RWPE1 (cell line): ENCODE measurements around the gene OR4F6.
"Not testable (repeated sequence)": the region's sequence is repeated elsewhere in the genome, so short reads cannot be mapped to it uniquely, and the experiment has no call there.

Experiments used
- CTCF ChIA-PET: fragments of 350-600 bp; sonication (Branson Sonifier 250); formaldehyde crosslinking; extraction: SDS; loops from one replicate; lab custom pipeline; 2021; lab: Yijun Ruan, JAX
- POLR2A ChIA-PET: fragments of 400-600 bp; formaldehyde crosslinking; extraction: SDS; loops from one replicate; lab custom pipeline; 2020; ENCODE audit warnings: antibody characterized with exemption; ENCODE audit not compliant: low non-redundant PET; lab: Yijun Ruan, JAX
- DNase-seq: peaks from one replicate; pipeline ENCODE4 v3.0.0; 2012; ENCODE audit warnings: low spot score
- H3K27ac ChIP-seq: fragments of 450-650 bp; 2 replicates; pipeline ENCODE4 v1.5.1; 2017
- TF ChIP-seq, protein P1 (sequence below): fragments of 450-650 bp; conservative IDR thresholded peaks from 2 replicates; pipeline ENCODE4 v1.5.1; 2017; ENCODE audit warnings: low read depth, mild to moderate bottlenecking

OR4F6 gene

DNA sequence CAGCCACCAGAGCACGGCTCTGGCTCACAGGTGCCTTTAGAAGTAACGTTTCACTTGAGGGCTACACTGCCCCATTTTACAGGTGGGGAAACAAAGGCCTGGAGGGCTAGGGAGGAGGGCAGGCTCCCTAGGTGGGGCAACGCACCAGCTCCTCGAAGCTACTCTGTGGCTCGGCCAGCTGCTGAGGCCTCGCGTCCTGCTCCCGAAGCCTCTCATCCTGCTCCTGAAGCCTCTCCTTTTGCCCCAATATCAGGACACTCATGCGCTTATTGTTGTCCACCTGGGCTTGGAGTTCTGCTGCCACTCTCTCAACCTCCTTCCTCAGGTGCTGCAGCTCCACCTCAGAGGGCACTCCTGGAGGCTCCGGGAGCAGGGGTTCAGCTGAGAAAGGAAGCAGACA, 28.2 kb upstream of the OR4F6 start:
- POLR2A ChIA-PET = no interaction called here
- no peak for DNase-seq
- no peak overlapping the region for H3K27ac ChIP-seq
- CTCF ChIA-PET = no interaction called here
- TF ChIP-seq, protein P1, sequence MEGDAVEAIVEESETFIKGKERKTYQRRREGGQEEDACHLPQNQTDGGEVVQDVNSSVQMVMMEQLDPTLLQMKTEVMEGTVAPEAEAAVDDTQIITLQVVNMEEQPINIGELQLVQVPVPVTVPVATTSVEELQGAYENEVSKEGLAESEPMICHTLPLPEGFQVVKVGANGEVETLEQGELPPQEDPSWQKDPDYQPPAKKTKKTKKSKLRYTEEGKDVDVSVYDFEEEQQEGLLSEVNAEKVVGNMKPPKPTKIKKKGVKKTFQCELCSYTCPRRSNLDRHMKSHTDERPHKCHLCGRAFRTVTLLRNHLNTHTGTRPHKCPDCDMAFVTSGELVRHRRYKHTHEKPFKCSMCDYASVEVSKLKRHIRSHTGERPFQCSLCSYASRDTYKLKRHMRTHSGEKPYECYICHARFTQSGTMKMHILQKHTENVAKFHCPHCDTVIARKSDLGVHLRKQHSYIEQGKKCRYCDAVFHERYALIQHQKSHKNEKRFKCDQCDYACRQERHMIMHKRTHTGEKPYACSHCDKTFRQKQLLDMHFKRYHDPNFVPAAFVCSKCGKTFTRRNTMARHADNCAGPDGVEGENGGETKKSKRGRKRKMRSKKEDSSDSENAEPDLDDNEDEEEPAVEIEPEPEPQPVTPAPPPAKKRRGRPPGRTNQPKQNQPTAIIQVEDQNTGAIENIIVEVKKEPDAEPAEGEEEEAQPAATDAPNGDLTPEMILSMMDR = no peak

DNA sequence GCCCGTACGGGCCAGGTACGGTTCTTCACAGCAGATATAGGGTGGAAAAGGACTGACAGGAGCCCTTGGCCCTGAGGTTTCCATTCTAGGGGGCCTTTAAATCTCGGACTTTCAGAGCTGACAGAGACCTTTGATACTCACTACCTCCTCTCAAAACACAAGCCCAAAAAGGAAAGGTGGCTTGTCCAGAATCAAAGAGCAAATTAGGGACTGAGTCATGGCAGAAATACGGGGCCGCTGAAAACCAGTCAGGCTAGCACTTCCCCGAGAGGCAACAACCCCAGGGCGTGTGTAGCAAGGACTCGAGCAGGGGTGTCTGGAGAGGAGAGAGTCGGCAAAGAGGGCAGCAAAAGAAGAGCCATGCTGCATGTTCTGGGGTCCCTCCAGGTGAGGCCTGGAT, 24.7 kb upstream of the OR4F6 start:
- DNase-seq, CTCF ChIA-PET, POLR2A ChIA-PET, H3K27ac ChIP-seq: not testable (repeated sequence)

DNA sequence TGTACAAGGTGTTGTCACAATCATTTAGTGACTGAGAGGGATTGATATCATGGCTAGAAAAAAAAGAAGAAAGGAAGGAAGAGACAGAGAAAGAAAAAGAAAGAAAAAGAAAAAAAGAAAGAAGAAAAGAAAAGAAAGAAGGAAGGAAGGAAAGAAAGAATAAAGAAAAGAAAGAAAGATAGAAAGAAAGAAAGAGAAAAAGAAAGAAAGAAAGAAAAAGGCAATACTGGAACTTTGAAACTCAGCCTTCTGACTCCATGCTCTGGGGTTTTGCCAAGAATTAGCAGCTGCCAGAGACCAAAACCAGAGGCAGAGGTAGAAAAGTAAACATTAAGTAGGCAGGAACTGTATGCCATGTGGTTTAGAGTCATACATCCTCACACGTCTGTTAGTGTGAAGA, 23.1 kb upstream of the OR4F6 start:
- H3K27ac ChIP-seq, POLR2A ChIA-PET, DNase-seq, CTCF ChIA-PET: not testable (repeated sequence)

DNA sequence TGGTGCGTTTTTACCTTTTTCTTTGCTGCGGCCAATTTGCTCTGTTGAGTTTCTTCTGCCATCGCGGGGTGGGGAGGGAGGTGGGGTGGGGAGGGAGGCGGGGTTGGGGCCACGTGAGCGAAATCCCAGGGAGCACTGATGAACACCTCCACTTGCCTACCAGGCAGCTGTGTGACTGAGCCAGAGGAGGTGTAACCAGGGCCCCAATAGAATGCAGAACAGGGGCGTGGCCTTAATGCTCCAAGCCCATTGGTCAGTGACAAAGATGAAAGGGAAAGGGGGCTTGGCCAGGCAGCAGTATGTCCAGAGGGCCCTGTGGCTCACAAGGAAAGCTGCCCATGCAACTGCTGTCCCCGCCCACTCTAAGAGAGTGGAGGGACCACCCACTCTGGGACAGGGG, 21.4 kb upstream of the OR4F6 start:
- no peak for DNase-seq
- POLR2A ChIA-PET = no interaction called here
- TF ChIP-seq, protein P1 = no peak
- no peak overlapping the region for H3K27ac ChIP-seq
- CTCF ChIA-PET = no interaction called here

DNA sequence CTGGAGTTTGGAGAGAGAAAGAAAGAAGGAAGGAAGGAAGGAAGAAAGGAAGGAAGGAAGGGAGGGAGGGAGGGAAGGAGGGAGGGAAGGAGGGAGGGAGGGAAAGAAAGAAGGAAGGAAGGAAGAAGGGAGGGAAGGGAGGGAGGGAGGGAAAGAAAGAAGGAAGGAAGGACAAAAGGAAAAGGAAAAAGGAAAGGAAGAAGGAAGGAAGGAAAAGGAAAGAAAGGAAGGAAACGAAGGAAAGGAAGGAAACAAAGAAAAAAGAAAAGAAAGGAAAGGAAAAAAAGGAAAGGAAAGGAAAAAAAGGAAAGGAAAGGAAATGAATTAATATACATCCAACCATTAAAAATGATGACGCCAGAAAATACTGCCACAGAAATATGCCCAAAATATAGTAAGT, 18.7 kb upstream of the OR4F6 start:
- no peak overlapping the region for H3K27ac ChIP-seq
- TF ChIP-seq, protein P1 = no peak
- no peak for DNase-seq
- ChIA-PET POLR2A (no interaction called here), CTCF (no interaction called here)

DNA sequence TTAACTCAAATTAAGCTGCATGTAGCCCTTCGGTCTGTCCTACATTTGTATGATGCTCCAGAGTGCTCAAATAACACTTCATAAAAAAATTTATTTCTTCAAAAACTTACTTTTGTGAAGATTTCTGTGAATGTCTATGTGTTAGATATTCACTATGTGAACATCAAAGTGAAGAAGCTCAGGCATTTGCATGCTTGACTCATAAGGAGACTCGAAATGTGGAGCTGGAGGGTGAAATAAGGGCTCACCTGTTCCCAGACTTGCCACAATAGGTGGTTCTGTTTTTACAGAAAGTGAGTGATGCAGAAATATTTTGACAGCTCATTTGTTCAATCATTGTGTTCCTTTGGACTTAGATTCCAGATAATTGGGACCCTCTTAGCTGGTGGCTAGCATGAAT, 16.9 kb upstream of the OR4F6 start:
- POLR2A ChIA-PET = not testable (repeated sequence)

DNA sequence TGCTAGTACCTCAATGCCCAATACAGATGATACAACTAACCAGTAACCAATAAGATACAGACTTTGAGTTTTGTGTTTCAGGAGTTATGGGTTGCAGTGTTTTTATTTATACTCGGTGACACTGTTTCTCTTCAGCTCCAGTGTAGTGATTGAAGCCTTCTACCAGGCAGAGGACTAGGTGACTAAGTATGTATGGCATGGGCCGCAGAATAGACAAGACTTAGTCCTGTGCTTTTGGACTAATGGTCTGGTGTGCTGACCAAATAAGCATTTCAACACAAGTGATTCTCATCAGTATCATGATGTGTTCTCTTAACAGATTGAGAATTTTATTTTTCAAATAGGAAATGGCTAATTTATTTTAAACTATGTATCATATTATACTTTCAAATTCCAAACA, 15.3 kb upstream of the OR4F6 start:
- CTCF ChIA-PET, H3K27ac ChIP-seq, POLR2A ChIA-PET, DNase-seq: not testable (repeated sequence)

More for the DNA sequence above, 16.9 kb upstream of the OR4F6 start:
- CTCF ChIA-PET, H3K27ac ChIP-seq, DNase-seq: not testable (repeated sequence)

DNA sequence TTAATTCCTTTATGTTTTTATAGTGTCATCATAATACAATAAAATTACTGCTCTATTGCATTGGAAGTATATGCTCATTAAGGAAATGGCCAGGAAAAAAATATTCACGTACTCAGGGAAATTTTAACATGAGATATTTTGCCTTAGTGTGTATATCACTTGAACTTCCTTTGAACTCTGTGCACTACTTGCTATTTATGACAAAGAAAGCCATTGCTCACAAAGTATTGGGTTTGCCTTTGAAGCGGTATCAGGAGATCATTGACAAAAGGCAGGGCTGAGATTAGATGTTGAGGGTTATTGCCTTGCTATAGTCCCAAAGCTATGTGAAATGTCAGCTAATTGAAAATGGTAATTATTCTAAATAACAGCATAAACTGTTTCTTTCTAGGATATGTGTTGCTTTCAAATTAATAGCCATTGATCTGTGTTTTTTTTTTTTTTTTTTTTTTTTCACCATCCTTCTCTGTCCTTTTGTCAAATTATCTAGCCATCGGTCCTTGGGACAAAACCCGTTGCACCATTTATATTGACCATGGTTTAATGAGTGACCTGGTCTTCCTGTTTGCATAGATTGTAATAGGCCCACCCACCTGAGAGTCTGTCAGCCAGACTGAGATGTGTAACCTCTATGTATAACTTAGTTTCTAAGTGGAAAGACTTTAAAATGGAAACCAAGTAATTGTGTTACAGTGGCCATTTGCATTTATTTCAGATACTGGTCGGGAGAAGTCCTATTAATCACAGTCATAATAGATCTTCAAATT, 14.6 kb upstream of the OR4F6 start:
- CTCF ChIA-PET, POLR2A ChIA-PET, H3K27ac ChIP-seq, DNase-seq: not testable (repeated sequence)

DNA sequence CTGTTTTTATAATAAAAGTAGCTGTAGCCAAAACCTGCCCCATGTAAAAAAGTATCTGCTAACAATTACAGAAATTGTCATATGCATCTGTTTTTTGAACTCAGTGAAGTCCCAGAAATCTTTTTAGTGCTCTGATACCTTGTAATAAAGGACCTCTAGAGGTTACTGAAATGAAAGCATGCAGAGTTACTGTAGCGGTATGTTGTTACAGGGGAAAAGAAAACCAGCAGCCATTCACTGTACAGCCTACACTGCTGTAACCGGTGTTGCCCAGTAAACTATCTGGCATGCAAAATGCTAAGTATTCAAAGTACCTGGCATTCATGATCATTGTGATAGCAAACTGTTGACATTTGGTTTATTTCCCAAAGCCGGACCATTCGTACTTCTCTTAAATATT, 12.6 kb upstream of the OR4F6 start:
- CTCF ChIA-PET, POLR2A ChIA-PET, DNase-seq, H3K27ac ChIP-seq: not testable (repeated sequence)

DNA sequence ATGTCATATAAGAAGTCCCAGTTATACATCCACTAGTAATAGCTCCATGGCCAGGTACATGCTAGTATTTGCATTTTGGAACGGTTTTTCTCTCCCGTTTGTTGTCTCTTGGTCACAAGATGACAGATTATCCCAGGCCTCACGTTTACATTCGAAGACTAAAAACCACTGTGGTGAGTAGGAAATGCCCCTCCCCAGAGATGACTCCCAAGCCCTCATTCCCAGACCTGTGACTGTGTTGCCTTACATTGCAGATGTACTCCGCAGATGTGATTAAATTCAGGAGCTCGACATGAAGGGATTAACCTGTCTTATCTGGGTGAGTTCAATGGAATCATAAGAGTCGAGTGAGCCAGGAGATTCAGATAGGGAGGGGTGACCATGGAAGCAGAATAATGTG, 9.3 kb upstream of the OR4F6 start:
- H3K27ac ChIP-seq, DNase-seq, CTCF ChIA-PET, POLR2A ChIA-PET: not testable (repeated sequence)
